Heart left ventricle (tissue), 13 donors: ENCODE measurements around the gene ZSCAN5A.

ENCODE experiments used
- CTCF ChIP-seq, 12 donors: fragments of 200-600 bp; sonication (generic) in 4 of 12; IDR thresholded peaks; one replicate each; pipeline versions ENCODE4 v1.5.0 to v1.8.0; 2018 to 2022; ENCODE audit warnings: antibody characterized with exemption in 12 of 12, mild to moderate bottlenecking in 5 of 12
- POLR2A ChIP-seq, 2 donors: fragments of 450-650 bp; IDR thresholded peaks; one replicate each; pipeline ENCODE4 v1.6.1; 2017; ENCODE audit warnings: antibody characterized with exemption in 2 of 2, mild to moderate bottlenecking in 2 of 2, moderate library complexity in 2 of 2
- donor health status: ischemic (EF 13 %, LVEDD 7.1; RV severe dilation, severe dysfunction).
- donor health status: DM: no; HTN: yes; CAD: no.
- donor health status: DM: no; HTN: no; CAD: no.
- donor health status: ischemic (EF 25% LVEDD 6.9; RV normal size, moderate dysfunction).
- donor health status: ischemic (EF 25% LVEDD 5.7; RV mildly dilated, moderate dysfunction).
- donor health status: ischemic (EF 35%, LVEDD 5.7; RV mildly dilated, moderate dysfunction).
- donor health status: nonischemic (EF 11% LVEDD 7.7; RV severe dilation, severe dysfunction).
- donor health status: DM: yes; HTN: yes; CAD: no.
- donor health status: PGD.
- donor health status: ischemic (EF 29% LVEDD 5.4; RV normal size, mild dysfunction).
- donor health status: nonischemic (EF 23%, LVEDD 6.1; RV moderate dilation, normal function).

GRCh38 chr19:56269348-56269747, 45.3 kb downstream of the ZSCAN5A start:
- TF ChIP-seq CTCF (IDR thresholded peaks at IDR 0.05) (no peak), POLR2A (IDR thresholded peaks at IDR 0.05) (no peak)
